ENCODE data around the gene THAP8. TPM values are rescaled to one million over a fixed set of nuclear protein-coding genes. Genes with fewer than 3 reads are reported as not detected.

The THAP8 gene
- total and polyA plus RNA-seq, 5 donors from 2014 or later = 2.9 to 8.2 (median 6.3) TPM

DNA sequence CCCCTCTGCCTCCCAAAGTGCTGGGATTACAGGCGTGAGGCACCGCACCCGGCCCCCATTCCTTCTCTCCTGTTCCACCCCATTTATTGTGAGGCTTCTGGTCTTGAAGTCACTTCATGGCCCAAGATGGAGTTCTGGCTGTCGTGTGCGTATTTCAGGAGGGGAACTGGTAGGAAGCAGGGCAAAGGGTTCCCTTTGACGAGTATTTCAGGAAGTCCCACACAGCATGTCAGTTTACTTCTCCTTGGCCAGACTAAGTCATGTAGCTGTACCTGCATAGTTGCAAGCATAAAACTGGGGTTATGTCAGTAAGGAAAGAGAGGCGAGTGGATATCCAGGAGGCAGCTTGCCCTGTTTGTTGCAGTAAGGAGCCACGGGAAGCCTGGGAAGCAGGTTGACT, 10.7 kb upstream of the THAP8 start:
- H3K27me3 Mint-ChIP-seq = no peaks in the 10 kb centered on the region
- no peaks in the 10 kb centered on the region for H3K27me3 ChIP-seq (ENCODE audit: control insufficient read depth, insufficient read depth, low read length)
- DNase-seq (no peak), ATAC-seq (ENCODE audit: low read depth in 2 of 2) (no peak)
- no peak overlapping the region for H3K27ac Mint-ChIP-seq
- no peaks in the 10 kb centered on the region for H3K36me3 Mint-ChIP-seq
- H3K9me3 ChIP-seq (ENCODE audit: control insufficient read depth in 2 of 2, low read length in 2 of 2) = no peaks in the 10 kb centered on the region
- peaks cover 0 to 4% (median 0%) of the 10 kb centered on the region in 4 donors for H3K4me1 Mint-ChIP-seq
- H3K4me3 Mint-ChIP-seq = peak overlapping the region in 1 of 4 donors; percentile 5
- no peaks in the 10 kb centered on the region for H3K4me1 ChIP-seq (ENCODE audit: control insufficient read depth, insufficient read depth, low read length, poor library complexity, severe bottlenecking)
- no peak overlapping the region for H3K27ac ChIP-seq (ENCODE audit: insufficient read depth, low read length, poor library complexity, severe bottlenecking)
- no peak overlapping the region for H3K4me3 ChIP-seq (ENCODE audit: low read depth, low read length)
- H3K36me3 ChIP-seq (ENCODE audit: control insufficient read depth, insufficient read depth, low read length) = no peaks in the 10 kb centered on the region
- peaks cover 0 to 2% (median 0%) of the 10 kb centered on the region in 7 donors for H3K9me3 Mint-ChIP-seq

DNA sequence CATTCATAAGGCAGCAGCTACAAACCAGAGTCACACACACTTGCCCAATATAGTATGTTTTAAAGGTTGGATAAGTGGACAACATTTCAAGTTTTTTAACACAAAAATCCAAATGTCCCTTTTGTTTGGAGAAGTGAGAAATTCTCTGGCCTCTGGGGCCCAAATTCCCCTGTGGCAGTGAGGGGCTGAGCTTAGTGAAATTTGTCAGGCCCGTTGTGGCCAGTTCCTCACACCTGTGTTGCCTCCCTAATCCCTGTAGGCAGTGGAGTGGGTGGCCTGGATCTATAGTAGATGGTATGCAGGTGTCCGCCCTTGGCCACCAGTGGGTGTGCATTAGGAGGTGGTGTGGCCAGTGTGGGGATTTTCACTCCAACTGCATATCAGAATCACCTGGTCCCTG, 7.3 kb upstream of the THAP8 start:
- Histone ChIP-seq H3K27me3 (ENCODE audit: control insufficient read depth, insufficient read depth, low read length) (no peaks in the 10 kb centered on the region), H3K4me3 (ENCODE audit: low read depth, low read length) (no peak overlapping the region), H3K9me3 (ENCODE audit: control insufficient read depth in 2 of 2, low read length in 2 of 2) (no peaks in the 10 kb centered on the region), H3K4me1 (ENCODE audit: control insufficient read depth, insufficient read depth, low read length, poor library complexity, severe bottlenecking) (no peaks in the 10 kb centered on the region), H3K27ac (ENCODE audit: insufficient read depth, low read length, poor library complexity, severe bottlenecking) (no peak overlapping the region), H3K36me3 (ENCODE audit: control insufficient read depth, insufficient read depth, low read length) (no peaks in the 10 kb centered on the region)
- peaks cover 0 to 2% (median 0%) of the 10 kb centered on the region in 7 donors for H3K9me3 Mint-ChIP-seq
- peaks cover 0 to 4% (median under 1%) of the 10 kb centered on the region in 4 donors for H3K4me1 Mint-ChIP-seq
- H3K4me3 Mint-ChIP-seq = no peak overlapping the region
- no peak for ATAC-seq (ENCODE audit: low read depth in 2 of 2)
- H3K36me3 Mint-ChIP-seq = no peaks in the 10 kb centered on the region
- no peaks in the 10 kb centered on the region for H3K27me3 Mint-ChIP-seq
- no peak for DNase-seq
- H3K27ac Mint-ChIP-seq = no peak overlapping the region

DNA sequence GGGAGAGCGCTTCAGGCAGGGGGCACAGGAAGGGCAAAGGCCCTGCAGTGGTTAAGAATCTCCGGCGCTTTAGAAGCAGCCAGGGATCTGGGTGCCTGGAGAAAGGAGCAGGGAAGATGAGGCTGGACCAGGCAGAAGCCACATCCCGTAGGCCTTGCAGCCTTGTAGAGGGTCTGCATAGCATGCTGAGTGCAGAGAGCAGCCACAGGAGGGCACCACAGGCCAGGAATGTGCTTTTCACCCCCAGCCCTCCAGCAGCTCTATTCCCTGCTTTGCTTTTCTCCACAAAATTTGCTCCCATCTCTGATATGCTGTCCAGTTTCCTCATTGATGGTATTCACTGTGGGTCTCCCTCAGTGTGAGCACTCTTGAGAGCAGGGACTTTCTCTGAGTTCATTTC, 6.3 kb upstream of the THAP8 start:
- peaks cover 2 to 8% (median 5%) of the 10 kb centered on the region in 4 donors for H3K4me1 Mint-ChIP-seq
- H3K27ac Mint-ChIP-seq = peak overlapping the region in 2 of 3 donors; percentile 78 to 94
- no peaks in the 10 kb centered on the region for H3K36me3 ChIP-seq (ENCODE audit: control insufficient read depth, insufficient read depth, low read length)
- no peaks in the 10 kb centered on the region for H3K9me3 Mint-ChIP-seq
- no peaks in the 10 kb centered on the region for H3K9me3 ChIP-seq (ENCODE audit: control insufficient read depth in 2 of 2, low read length in 2 of 2)
- no peaks in the 10 kb centered on the region for H3K27me3 ChIP-seq (ENCODE audit: control insufficient read depth, insufficient read depth, low read length)
- DNase-seq = peak in 2 of 3 donors; percentile 2 to 12
- peak overlapping the region in 1 of 4 donors; percentile 45 for H3K4me3 Mint-ChIP-seq
- no peaks in the 10 kb centered on the region for H3K36me3 Mint-ChIP-seq
- H3K27ac ChIP-seq (ENCODE audit: insufficient read depth, low read length, poor library complexity, severe bottlenecking) = no peak overlapping the region
- peaks cover 3% of the 10 kb centered on the region for H3K4me1 ChIP-seq (ENCODE audit: control insufficient read depth, insufficient read depth, low read length, poor library complexity, severe bottlenecking)
- H3K4me3 ChIP-seq (ENCODE audit: low read depth, low read length) = no peak overlapping the region
- ATAC-seq (ENCODE audit: low read depth in 2 of 2) = no peak
- H3K27me3 Mint-ChIP-seq = no peaks in the 10 kb centered on the region

DNA sequence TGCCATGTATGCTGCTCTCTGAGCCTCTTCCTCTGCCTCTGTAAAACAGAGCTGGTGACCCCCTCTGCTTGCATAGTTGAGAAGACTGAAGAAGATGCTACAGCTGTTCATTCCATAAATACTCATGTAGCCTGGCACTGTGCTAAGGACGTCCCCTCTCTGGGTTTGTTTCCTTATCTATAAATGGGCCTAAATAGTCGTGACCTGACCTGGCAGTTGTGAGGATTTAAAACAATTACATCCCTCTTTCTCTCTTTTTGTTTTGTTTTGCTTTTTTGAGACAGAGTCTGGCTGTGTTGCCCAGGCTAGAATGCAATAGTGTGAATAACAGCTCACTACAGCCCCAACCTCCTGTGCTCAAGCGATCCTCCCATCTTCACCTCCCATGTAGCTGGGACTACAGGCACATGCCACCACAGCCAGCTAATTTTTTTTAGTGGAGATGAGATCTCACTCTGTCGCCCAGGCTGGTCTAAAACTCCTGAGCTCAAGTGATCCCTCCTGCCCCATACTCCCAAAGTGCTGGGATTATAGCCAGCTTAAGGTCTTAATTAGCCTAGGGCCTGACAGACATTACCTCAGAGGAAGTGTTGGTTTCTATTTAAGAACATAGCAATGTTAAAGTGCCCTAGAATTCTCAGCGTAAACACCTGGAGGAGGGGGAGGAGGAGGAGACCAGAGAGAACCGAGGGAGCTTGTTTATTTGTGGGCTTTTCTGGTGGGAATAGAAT, 5.3 kb upstream of the THAP8 start:
- H3K27ac Mint-ChIP-seq = peak overlapping the region in 1 of 3 donors; percentile 42
- H3K9me3 ChIP-seq (ENCODE audit: control insufficient read depth in 2 of 2, low read length in 2 of 2) = no peaks in the 10 kb centered on the region
- H3K9me3 Mint-ChIP-seq = no peaks in the 10 kb centered on the region
- peaks cover 4% of the 10 kb centered on the region for H3K27me3 Mint-ChIP-seq
- no peaks in the 10 kb centered on the region for H3K36me3 Mint-ChIP-seq
- H3K4me3 ChIP-seq (ENCODE audit: low read depth, low read length) = no peak overlapping the region
- H3K27me3 ChIP-seq (ENCODE audit: control insufficient read depth, insufficient read depth, low read length) = no peaks in the 10 kb centered on the region
- no peak for DNase-seq
- no peaks in the 10 kb centered on the region for H3K36me3 ChIP-seq (ENCODE audit: control insufficient read depth, insufficient read depth, low read length)
- H3K4me1 Mint-ChIP-seq = peaks cover 4 to 12% (median 7%) of the 10 kb centered on the region in 4 donors
- peaks cover 10% of the 10 kb centered on the region for H3K4me1 ChIP-seq (ENCODE audit: control insufficient read depth, insufficient read depth, low read length, poor library complexity, severe bottlenecking)
- peak overlapping the region in 2 of 4 donors; percentile 70 to 83 for H3K4me3 Mint-ChIP-seq
- no peak overlapping the region for H3K27ac ChIP-seq (ENCODE audit: insufficient read depth, low read length, poor library complexity, severe bottlenecking)
- ATAC-seq (ENCODE audit: low read depth in 2 of 2) = no peak

DNA sequence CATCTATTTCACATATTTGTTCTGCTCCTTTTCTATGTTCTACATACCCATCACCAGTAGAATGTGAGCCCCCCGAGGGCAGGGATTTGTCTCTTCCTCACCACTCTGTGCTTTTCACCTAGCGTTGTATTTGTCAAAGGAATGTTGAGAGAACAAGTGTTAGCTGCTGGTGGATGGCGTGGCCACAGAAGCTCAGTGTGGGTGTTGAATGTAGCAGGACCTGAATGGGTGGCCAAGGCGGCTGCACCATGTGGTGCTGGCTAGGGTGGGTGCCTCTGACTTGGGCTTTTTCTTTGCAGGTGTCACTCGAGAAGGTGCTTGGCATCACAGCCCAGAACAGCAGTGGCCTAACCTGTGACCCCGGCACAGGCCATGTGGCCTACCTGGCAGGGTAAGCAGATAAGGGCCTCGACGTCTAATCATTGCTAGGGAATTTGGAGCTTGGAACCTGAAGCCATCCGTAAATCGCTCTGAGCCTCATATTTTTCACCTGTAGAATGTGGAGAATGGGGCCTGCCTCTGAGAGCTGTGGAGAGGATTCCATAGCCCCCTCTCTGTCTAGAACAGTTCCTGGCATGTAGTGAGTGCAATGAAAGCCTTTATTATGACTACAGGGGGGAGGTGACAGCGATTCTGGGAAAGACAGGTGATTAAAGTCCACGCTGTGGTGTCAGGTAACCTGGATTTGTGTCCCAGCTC, 4.5 kb upstream of the THAP8 start:
- ATAC-seq (ENCODE audit: low read depth in 2 of 2) (no peak), DNase-seq (no peak)
- H3K4me3 Mint-ChIP-seq = peak overlapping the region in 2 of 4 donors; percentile 70 to 83
- Histone ChIP-seq H3K27me3 (ENCODE audit: control insufficient read depth, insufficient read depth, low read length) (no peaks in the 10 kb centered on the region), H3K9me3 (ENCODE audit: control insufficient read depth in 2 of 2, low read length in 2 of 2) (no peaks in the 10 kb centered on the region), H3K4me1 (ENCODE audit: control insufficient read depth, insufficient read depth, low read length, poor library complexity, severe bottlenecking) (peaks cover 12% of the 10 kb centered on the region), H3K4me3 (ENCODE audit: low read depth, low read length) (no peak overlapping the region), H3K36me3 (ENCODE audit: control insufficient read depth, insufficient read depth, low read length) (no peaks in the 10 kb centered on the region), H3K27ac (ENCODE audit: insufficient read depth, low read length, poor library complexity, severe bottlenecking) (no peak overlapping the region)
- H3K27me3 Mint-ChIP-seq = peaks cover 4% of the 10 kb centered on the region
- H3K27ac Mint-ChIP-seq = no peak overlapping the region
- H3K9me3 Mint-ChIP-seq = no peaks in the 10 kb centered on the region
- no peaks in the 10 kb centered on the region for H3K36me3 Mint-ChIP-seq
- H3K4me1 Mint-ChIP-seq = peaks cover 4 to 15% (median 10%) of the 10 kb centered on the region in 4 donors

- peaks cover 4 to 31% (median 23%) of the 10 kb centered on the region in 4 donors for H3K4me1 Mint-ChIP-seq
- Histone ChIP-seq H3K4me3 (ENCODE audit: low read depth, low read length) (peak within 1 kb of the TSS; percentile 97), H3K27me3 (ENCODE audit: control insufficient read depth, insufficient read depth, low read length) (no peaks in the 10 kb centered on the region), H3K36me3 (ENCODE audit: control insufficient read depth, insufficient read depth, low read length) (no peaks in the 10 kb centered on the region), H3K4me1 (ENCODE audit: control insufficient read depth, insufficient read depth, low read length, poor library complexity, severe bottlenecking) (peaks cover 16% of the 10 kb centered on the region), H3K27ac (ENCODE audit: insufficient read depth, low read length, poor library complexity, severe bottlenecking) (peak within 1 kb of the TSS; percentile 95), H3K9me3 (ENCODE audit: control insufficient read depth in 2 of 2, low read length in 2 of 2) (no peaks in the 10 kb centered on the region)
- no peaks in the 10 kb centered on the region for H3K9me3 Mint-ChIP-seq
- H3K27me3 Mint-ChIP-seq = peaks cover 4% of the 10 kb centered on the region
- DNase-seq (peak in 2 of 3 donors; percentile 90 to 95), ATAC-seq (ENCODE audit: low read depth in 2 of 2) (peak; percentile 72 to 73)
- peaks cover 4% of the 10 kb centered on the region for H3K36me3 Mint-ChIP-seq
- H3K27ac Mint-ChIP-seq = peak within 1 kb of the TSS; percentile 95 to 98 (median 98)
- H3K4me3 Mint-ChIP-seq = peak within 1 kb of the TSS; percentile 91 to 99 (median 98)
Measured at GRCh38 chr19:36054733-36055686, 925 bp upstream of the THAP8 start, which contains the start of gene WDR62. Gene WDR62 (plus strand): TSS chr19:36054897. CDS start chr19:36054972, 75 bp downstream.

DNA sequence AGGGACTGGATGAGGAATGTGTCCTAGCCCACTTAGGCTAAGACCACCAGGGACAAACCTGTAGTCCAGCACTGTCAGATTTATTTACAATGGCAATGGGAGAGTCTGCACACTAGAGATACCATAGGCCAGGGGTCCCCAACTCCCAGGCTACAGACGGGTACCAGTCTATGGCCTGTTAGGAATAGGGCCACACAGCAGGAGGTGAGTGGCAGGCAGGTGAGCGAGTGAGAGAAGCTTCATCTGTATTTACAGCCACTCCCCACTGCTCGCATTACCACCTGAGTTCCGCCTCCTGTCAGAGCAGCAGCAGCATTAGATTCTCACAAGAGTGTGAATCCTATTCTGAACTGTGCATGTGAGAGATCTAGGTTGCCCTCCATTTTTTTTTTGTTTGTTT, 2.4 kb downstream of the THAP8 start:
- Histone ChIP-seq H3K36me3 (ENCODE audit: control insufficient read depth, insufficient read depth, low read length) (no peaks in the 10 kb centered on the region), H3K4me3 (ENCODE audit: low read depth, low read length) (no peak overlapping the region), H3K9me3 (ENCODE audit: control insufficient read depth in 2 of 2, low read length in 2 of 2) (no peaks in the 10 kb centered on the region), H3K27me3 (ENCODE audit: control insufficient read depth, insufficient read depth, low read length) (no peaks in the 10 kb centered on the region), H3K27ac (ENCODE audit: insufficient read depth, low read length, poor library complexity, severe bottlenecking) (no peak overlapping the region), H3K4me1 (ENCODE audit: control insufficient read depth, insufficient read depth, low read length, poor library complexity, severe bottlenecking) (peaks cover 16% of the 10 kb centered on the region)
- ATAC-seq (ENCODE audit: low read depth in 2 of 2) (no peak), DNase-seq (no peak)
- H3K27ac Mint-ChIP-seq = peak overlapping the region in 2 of 3 donors; percentile 42 to 78
- H3K36me3 Mint-ChIP-seq = peaks cover 6% of the 10 kb centered on the region
- peaks cover 4% of the 10 kb centered on the region for H3K27me3 Mint-ChIP-seq
- no peaks in the 10 kb centered on the region for H3K9me3 Mint-ChIP-seq
- H3K4me1 Mint-ChIP-seq = peaks cover 4 to 34% (median 25%) of the 10 kb centered on the region in 4 donors
- H3K4me3 Mint-ChIP-seq = peak overlapping the region in 3 of 4 donors; percentile 28 to 91 (median 74)
